PC-9 (cell line): Measurements from ENCODE around the gene TTC27. TPM values are rescaled to one million over a fixed set of nuclear protein-coding genes. Genes with fewer than 3 reads are reported as not detected.

Experiments
- BruUV-seq: library from RNA; stranded (reverse); fragments of 400-500 nt; replicated peaks from 2 replicates; lab custom pipeline; 2021; lab: Mats Ljungman, UMichigan
- CTCF ChIA-PET: fragments of 300-600 bp; sonication (Branson Sonifier 250); formaldehyde crosslinking; loops from one replicate; lab custom pipeline; 2022; ENCODE audit warnings: antibody characterized with exemption; lab: Charles Lee
- POLR2A ChIA-PET: fragments of 300-600 bp; sonication (Branson Sonifier 250); formaldehyde crosslinking; loops from one replicate; lab custom pipeline; 2022; ENCODE audit warnings: antibody characterized with exemption; ENCODE audit not compliant: unreplicated experiment; lab: Charles Lee
- DNase-seq, 2 experiments: peaks; one replicate each; pipeline versions ENCODE4 v3.0.0 to v3.0.0-alpha.2; 2015 to 2022; ENCODE audit warnings: mixed read lengths in 1 of 2
- H2AFZ ChIP-seq: fragments of 200-600 bp; sonication (generic); 2 replicates; pipeline ENCODE4 v1.8.1; 2017; ENCODE audit warnings: antibody characterized with exemption
- H3F3A ChIP-seq: fragments of 200-600 bp; sonication (generic); 2 replicates; pipeline ENCODE4 v1.8.1; 2017; ENCODE audit warnings: antibody characterized with exemption, mild to moderate bottlenecking, low read depth; ENCODE audit not compliant: insufficient read depth
- H3K27ac ChIP-seq: fragments of 200-600 bp; sonication (generic); 2 replicates; pipeline ENCODE4 v1.6.1; 2016; ENCODE audit warnings: mixed run types
- H3K27me3 ChIP-seq: fragments of 200-600 bp; sonication (generic); 2 replicates; pipeline ENCODE4 v1.6.1; 2016; ENCODE audit warnings: low read depth, mixed run types; ENCODE audit not compliant: insufficient read depth
- H3K36me3 ChIP-seq: fragments of 200-600 bp; sonication (generic); 2 replicates; pipeline ENCODE4 v1.6.1; 2016; ENCODE audit warnings: low read depth, mixed run types
- H3K4me1 ChIP-seq: fragments of 200-600 bp; sonication (generic); replicated peaks from 2 replicates; pipeline ENCODE4 v1.6.1; 2016; ENCODE audit warnings: mixed run types; ENCODE audit not compliant: insufficient read depth
- H3K4me2 ChIP-seq: fragments of 200-600 bp; sonication (generic); 2 replicates; pipeline ENCODE4 v1.6.1; 2017; ENCODE audit warnings: mixed run types
- H3K4me3 ChIP-seq: fragments of 200-600 bp; sonication (generic); 2 replicates; pipeline ENCODE4 v1.6.1; 2016; ENCODE audit warnings: mixed run types
- H3K79me2 ChIP-seq: fragments of 200-600 bp; sonication (generic); 2 replicates; pipeline ENCODE4 v1.6.1; 2017; ENCODE audit warnings: low read depth, mixed run types
- H3K9me2 ChIP-seq: fragments of 200-600 bp; sonication (generic); 2 replicates; pipeline ENCODE4 v1.8.1; 2017; ENCODE audit warnings: mild to moderate bottlenecking; ENCODE audit not compliant: insufficient read depth
- H3K9me3 ChIP-seq: fragments of 200-600 bp; sonication (generic); 2 replicates; pipeline ENCODE4 v1.8.1; 2016; ENCODE audit warnings: low read depth; ENCODE audit not compliant: insufficient read depth
- H4K20me1 ChIP-seq: fragments of 200-600 bp; sonication (generic); 2 replicates; pipeline ENCODE4 v1.8.1; 2017; ENCODE audit not compliant: insufficient read depth
- EZH2 ChIP-seq: fragments of 200-600 bp; sonication (generic); IDR thresholded peaks from 2 replicates; pipeline ENCODE4 v1.8.0; 2017; ENCODE audit warnings: antibody characterized with exemption, low read depth
- intact Hi-C: fragments of 100-400 bp; cut with micrococcal nuclease; formaldehyde crosslinking; loops from one replicate; pipeline ENCODE4 v1.10.0; 2022; ENCODE audit not compliant: unreplicated experiment
- total RNA-seq: library from RNA; stranded (reverse); gene quantifications from 2 replicates; pipeline ENCODE4 v1.2.3, GENCODE V29; 2021
- TF ChIP-seq, protein P1 (sequence below): fragments of 200-600 bp; sonication (generic); conservative IDR thresholded peaks from 2 replicates; pipeline ENCODE4 v1.6.1; 2017; ENCODE audit warnings: mixed run types, antibody characterized with exemption, mild to moderate bottlenecking, moderate library complexity

TTC27 gene
- total RNA-seq, 1 experiment from 2014 or later = 12.8 TPM

DNA sequence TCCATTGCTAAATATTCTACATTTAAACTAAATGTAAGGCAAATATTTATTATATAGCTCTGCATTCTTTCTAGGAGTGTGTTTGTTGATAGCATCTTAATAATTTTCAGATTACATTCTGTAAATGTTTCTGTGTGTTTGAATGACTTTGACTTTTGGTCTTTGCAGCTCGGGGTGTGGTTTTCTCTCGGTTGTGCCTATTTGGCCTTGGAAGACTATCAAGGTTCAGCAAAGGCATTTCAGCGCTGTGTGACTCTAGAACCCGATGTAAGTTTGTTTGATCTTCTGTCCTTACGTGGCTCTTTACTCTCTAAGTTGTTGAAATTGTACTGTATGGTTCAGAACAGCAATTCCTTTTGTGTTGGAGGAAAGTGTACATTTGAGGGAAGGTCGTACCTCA is 149.9 kb downstream of the TTC27 start:
- no peak overlapping the region for H3K27ac ChIP-seq
- DNase-seq = no peak
- no peak overlapping the region for H3K4me3 ChIP-seq
- CTCF ChIA-PET = no interaction called here
- intact Hi-C loops = loop anchor here (10.0 kb wide), 2 partner anchors 223 to 497 kb away; no protein-coding TSS in a partner anchor
- H3K27me3 ChIP-seq = no peaks in the 10 kb centered on the region
- no peak overlapping the region for H2AFZ ChIP-seq
- H4K20me1 ChIP-seq = no peaks in the 10 kb centered on the region
- H3K9me3 ChIP-seq = peaks cover 11% of the 10 kb centered on the region
- peaks cover 14% of the 10 kb centered on the region; the same call in 1 of the 2 replicates for H3K36me3 ChIP-seq
- no peak overlapping the region for H3K4me2 ChIP-seq
- no peaks in the 10 kb centered on the region for H3K79me2 ChIP-seq
- no TSS peak for BruUV-seq
- POLR2A ChIA-PET = no interaction called here
- no peaks in the 10 kb centered on the region for H3F3A ChIP-seq
- no peaks in the 10 kb centered on the region for H3K9me2 ChIP-seq
- H3K4me1 ChIP-seq = no peaks in the 10 kb centered on the region
- TF ChIP-seq, protein P1, sequence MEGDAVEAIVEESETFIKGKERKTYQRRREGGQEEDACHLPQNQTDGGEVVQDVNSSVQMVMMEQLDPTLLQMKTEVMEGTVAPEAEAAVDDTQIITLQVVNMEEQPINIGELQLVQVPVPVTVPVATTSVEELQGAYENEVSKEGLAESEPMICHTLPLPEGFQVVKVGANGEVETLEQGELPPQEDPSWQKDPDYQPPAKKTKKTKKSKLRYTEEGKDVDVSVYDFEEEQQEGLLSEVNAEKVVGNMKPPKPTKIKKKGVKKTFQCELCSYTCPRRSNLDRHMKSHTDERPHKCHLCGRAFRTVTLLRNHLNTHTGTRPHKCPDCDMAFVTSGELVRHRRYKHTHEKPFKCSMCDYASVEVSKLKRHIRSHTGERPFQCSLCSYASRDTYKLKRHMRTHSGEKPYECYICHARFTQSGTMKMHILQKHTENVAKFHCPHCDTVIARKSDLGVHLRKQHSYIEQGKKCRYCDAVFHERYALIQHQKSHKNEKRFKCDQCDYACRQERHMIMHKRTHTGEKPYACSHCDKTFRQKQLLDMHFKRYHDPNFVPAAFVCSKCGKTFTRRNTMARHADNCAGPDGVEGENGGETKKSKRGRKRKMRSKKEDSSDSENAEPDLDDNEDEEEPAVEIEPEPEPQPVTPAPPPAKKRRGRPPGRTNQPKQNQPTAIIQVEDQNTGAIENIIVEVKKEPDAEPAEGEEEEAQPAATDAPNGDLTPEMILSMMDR = no peak
- TF ChIP-seq EZH2 = no peak

DNA sequence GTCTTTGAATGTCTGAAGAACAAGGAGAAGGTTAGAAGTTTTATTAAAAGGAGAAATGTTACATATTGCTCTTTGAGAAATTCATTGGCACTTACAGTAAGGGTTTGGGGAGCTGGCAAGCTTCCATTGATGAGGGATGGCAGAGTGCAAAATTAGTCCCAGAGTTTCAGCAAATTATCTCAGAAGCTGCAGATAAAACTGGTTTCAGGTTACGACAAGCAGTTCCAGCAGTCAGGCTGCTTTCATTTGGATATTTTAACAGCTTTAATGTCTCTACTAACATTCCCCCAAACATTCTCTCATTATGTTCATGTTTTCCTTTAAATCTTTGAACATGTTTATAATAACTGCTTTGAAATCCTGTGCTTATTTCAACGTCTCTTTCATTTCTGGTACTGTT is 153.1 kb downstream of the TTC27 start:
- DNase-seq = no peak
- H2AFZ ChIP-seq = no peak overlapping the region
- H3K9me3 ChIP-seq = peaks cover 11% of the 10 kb centered on the region
- H3K4me2 ChIP-seq = no peak overlapping the region
- no peaks in the 10 kb centered on the region for H3K27me3 ChIP-seq
- no peaks in the 10 kb centered on the region for H3K4me1 ChIP-seq
- peaks cover 14% of the 10 kb centered on the region; the same call in 1 of the 2 replicates for H3K36me3 ChIP-seq
- no peaks in the 10 kb centered on the region for H3F3A ChIP-seq
- ChIA-PET POLR2A (no interaction called here), CTCF (no interaction called here)
- no peaks in the 10 kb centered on the region for H3K79me2 ChIP-seq
- intact Hi-C loops = no loop called here
- no TSS peak for BruUV-seq
- H3K9me2 ChIP-seq = no peaks in the 10 kb centered on the region
- H3K4me3 ChIP-seq = no peak overlapping the region
- H3K27ac ChIP-seq = no peak overlapping the region
- H4K20me1 ChIP-seq = no peaks in the 10 kb centered on the region
- no peak for TF ChIP-seq EZH2

DNA sequence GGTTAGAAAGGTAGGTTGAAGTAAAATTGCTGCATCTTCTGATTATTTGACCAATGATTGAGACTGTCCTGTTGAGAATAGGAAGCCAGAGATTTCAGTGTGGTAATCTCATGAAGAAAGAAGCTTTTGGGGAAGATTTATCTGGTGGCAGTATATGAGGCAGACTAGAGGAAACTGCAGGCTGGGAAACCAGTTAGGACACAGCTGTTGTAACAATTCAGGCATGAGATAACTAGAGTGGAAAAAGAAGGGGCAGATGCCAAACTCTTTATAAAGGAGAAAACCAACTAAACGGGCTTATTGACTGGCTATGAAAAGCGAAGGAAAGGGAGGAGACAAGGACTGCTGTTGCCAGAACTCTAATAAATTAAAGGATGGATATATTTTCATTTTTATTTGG is 155.6 kb downstream of the TTC27 start:
- TF ChIP-seq EZH2 = no peak
- TF ChIP-seq, protein P1 = no peak
- Histone ChIP-seq H4K20me1 (no peaks in the 10 kb centered on the region), H3K4me3 (no peak overlapping the region), H3K9me2 (no peaks in the 10 kb centered on the region), H3K36me3 (peaks cover 12% of the 10 kb centered on the region; the same call in 1 of the 2 replicates), H3K27me3 (no peaks in the 10 kb centered on the region), H2AFZ (no peak overlapping the region), H3K4me1 (no peaks in the 10 kb centered on the region), H3K9me3 (peaks cover 11% of the 10 kb centered on the region), H3F3A (no peaks in the 10 kb centered on the region), H3K27ac (no peak overlapping the region), H3K4me2 (no peak overlapping the region), H3K79me2 (no peaks in the 10 kb centered on the region)
- POLR2A ChIA-PET = no interaction called here
- intact Hi-C loops = no loop called here
- DNase-seq = no peak
- BruUV-seq = no TSS peak
- CTCF ChIA-PET = no interaction called here

DNA sequence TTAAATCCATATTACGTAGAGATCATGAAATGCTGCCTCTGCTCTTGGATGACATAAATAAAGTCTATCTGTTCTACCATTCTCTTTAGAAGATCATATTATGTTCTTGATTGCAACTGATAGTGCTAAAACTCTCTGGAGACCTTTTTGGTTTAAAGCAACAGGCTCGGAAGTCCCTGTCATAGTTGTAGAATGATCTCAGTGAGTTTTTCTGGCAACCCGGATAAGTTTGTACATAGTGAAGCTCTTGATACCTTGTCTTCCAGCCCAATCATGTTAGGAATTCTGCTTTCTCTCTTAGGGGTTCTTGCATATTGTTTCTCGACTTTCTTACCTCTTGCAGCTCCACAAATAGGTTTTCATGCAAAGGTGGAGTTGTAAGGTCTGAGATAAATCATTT is 156.1 kb downstream of the TTC27 start:
- no peak overlapping the region for H2AFZ ChIP-seq
- DNase-seq = no peak
- H4K20me1 ChIP-seq = no peaks in the 10 kb centered on the region
- no TSS peak for BruUV-seq
- H3K9me2 ChIP-seq = no peaks in the 10 kb centered on the region
- H3K27ac ChIP-seq = no peak overlapping the region
- H3K36me3 ChIP-seq = peaks cover 10% of the 10 kb centered on the region; the same call in 1 of the 2 replicates
- H3F3A ChIP-seq = no peaks in the 10 kb centered on the region
- intact Hi-C loops = no loop called here
- no peak overlapping the region for H3K4me3 ChIP-seq
- H3K27me3 ChIP-seq = no peaks in the 10 kb centered on the region
- ChIA-PET POLR2A (no interaction called here), CTCF (no interaction called here)
- no peak overlapping the region for H3K4me2 ChIP-seq
- H3K9me3 ChIP-seq = peaks cover 11% of the 10 kb centered on the region
- no peaks in the 10 kb centered on the region for H3K79me2 ChIP-seq
- TF ChIP-seq, protein P1 = no peak
- no peak for TF ChIP-seq EZH2
- no peaks in the 10 kb centered on the region for H3K4me1 ChIP-seq
